Stimulated activated CD4-positive, alpha-beta T cell treated with anti-CD3 and anti-CD28 coated beads, Interleukin-15, amount 100 ng/mL, for 1 hour (primary cell): ENCODE results near the gene WIZ.

Experiments used
- DNase-seq, 2 donors: peaks; one replicate each; pipeline ENCODE4 v3.0.0-alpha.2; 2020; ENCODE audit warnings: low read depth in 1 of 2, low spot score in 1 of 2

The WIZ gene

DNA sequence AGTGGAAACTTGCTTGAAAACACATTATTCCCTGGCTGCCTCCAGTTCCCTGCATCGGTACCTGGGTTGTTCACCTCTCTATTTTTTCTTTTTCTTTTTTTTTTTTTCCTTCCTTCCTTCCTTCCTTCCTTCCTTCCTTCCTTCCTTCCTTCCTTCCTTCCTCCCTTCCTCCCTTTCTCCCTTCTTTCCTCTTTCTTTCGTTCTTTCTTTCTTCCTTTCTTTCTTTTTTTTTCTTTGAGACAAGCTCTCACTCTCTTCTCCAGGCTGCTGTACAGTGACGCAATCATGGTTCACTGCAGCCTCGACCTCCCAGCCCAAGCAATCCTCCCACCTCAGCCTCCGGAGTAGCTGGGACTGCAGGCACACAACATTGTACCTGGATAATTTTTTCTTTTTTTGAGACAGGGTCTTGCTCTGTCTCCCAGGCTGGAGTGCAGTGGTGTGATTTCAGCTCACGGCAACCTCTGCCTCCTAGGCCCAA, 18.0 kb upstream of the WIZ start:
- DNase-seq, result no peak

DNA sequence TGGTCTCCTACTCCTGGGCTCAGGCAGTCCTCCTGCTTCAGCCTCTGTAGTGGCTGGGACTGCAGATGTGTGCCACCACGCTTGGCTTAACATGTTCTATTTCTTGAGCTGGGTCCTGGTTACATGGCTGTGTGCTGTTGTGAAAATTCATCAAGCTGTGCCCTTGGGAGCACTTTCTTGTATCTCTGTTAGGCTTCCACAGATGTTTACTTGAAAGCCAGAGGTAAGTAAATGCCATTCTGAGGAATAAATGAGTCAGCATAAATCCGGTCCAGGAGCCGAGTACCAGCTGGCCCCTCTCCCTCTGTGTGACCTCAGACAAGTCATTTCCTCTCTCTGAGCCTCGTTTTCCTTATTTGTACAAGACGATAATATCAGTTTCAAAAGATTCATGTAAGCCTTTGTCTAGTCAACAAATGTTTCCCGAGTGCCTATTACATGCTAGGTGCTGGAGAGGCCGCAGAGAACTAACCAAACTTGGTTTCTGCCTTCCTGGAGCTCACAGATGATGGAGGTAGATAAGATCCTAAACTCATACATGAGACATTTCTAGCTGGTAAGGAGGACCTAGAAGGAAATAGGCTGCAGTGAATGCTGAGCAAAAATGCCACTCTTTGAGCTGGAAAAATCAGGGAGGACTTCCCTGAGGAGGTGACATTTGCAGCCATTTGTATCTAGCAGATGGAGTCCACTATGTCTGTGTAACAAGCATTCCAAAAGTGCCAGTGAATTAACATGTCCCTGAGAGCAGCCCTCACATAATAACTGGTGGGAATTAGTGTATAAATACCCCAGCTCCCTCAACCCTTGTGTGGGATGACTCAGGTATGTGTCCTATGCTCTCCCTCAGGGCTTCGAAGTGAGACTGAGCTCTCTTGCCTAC, 17.3 kb upstream of the WIZ start:
- DNase-seq, result peak; percentile 21 to 35

- peak; percentile 41 to 54 for DNase-seq
Observed at GRCh38 chr19:15464394-15465385, 14.9 kb upstream of the WIZ start, which contains the start of gene RASAL3. TSS of gene RASAL3 (minus strand) at chr19:15464544. CDS start at chr19:15464358, 186 bp downstream.

DNA sequence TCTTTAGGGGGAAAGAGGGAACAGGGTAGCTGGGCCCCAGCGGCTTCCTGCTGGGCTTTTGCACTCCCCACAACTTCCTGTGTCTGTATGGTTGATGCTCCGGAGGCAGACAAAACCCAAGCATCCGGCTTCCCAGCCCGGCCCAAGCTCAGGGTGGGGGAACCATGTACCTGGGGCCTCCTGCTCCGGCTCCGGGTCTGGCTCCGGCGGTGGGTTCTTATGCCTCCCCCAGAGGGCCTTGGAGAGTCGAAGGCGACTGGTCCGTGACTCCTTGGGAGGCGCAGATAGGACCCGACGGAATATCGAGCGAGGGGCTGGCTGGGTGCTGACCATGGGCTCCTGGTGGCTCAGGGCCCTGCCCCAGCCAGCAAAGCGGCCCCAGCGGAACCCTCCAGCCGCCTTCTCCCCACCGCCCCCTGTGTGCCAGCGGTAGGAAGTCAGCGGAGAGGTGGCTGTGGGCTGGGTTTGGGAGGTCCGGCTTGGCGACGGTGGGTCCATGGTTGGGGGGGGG, 14.2 kb upstream of the WIZ start:
- DNase-seq, result peak; percentile 52 to 65

DNA sequence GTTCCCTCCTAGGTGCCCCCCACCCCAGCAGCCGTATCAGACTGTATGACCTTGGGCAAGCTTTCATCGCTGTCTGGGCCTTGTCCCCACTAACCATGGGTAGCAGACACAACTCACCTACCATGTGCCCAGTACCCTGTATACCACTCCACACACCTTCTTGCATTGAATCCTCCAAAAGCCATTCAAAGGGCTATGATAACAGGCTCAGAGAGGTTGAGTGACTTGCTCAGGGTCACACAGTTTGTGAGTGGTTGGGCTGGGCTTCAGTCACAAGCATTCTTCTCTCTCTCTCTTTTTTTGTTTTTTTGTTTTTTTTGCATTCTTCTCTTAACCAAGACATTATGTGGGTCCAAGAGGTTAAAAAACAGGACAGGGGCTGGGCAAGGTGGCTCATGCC, 11.9 kb upstream of the WIZ start:
- no peak for DNase-seq

DNA sequence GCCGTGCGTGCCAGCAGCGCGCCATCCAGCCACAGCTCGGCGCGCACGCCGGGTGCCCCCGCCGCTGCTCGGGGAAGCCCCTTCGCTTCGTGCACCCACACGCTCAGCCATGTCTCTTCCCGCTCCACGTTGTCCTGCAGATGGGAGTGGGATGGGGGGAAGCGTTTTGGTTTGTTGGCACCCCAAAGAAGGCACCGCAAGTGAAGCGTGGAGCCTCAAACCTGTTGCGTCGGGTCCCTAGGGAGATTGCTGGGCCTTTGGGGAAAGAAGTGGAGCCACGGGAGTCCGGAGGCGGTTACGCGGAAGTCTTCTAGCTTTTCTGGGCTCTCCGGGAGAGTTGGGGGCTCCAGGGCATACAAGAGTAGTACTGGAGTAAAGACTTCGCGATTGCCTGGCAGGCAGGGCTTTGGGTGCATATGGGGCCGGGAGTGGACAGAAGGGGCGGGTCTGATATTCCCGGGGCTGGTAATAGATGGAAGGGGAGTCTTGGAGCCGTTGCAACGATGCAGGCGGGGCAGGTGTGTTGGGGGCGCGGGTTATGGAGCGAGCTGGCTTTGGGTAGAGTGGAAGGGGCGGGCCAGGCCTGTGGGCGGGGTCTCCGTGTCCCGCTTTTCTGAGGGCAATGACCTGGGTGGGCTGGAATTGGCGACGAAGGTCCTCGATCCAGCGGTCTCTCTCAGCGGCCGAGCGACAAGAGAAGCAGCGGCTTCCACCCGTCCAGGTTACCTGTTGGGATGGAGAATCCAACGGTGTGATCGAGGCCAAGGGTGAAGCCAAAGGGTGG, 8.1 kb upstream of the WIZ start:
- DNase-seq, result no peak

DNA sequence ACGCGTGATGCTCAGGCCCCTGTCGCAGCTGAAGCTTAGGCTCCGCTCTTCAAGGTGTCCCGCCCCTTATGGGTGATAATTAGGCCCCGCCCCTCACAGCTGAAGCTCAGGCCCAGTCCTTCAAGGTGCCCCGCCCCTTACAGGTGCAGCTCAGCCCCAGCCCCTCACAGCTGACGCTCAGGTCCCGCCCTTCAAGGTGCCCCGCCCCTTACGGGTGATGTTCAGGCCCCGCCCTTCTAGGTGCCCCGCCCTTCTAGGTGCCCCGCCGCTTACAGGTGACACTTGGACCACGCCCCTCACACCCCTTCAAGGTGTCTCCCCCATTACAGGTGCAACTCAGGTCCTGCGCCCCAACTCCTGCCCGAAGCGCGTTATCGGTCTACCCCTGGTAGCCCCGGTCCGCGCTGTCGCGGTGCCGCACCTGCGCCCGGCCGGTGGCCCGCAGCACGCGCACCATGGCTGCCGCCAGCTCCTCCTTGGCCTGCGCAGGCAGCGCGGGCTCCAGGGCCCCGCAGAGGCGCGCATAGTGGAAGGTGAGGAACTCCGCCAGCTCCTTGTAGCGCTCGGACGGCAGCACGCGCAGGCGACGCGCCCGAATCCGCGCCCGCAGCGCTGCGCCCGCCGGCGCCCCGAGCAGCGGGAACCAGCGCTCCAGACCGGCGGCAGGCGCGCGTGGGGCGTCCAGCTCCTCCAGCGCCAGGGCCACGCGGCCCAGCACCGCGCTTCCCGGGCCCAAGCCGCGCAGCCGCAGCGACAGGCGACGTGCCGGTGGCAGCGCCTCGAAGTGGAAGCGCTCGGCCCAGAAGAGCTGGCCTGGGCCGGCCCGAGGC, 7.3 kb upstream of the WIZ start:
- DNase-seq, result no peak

DNA sequence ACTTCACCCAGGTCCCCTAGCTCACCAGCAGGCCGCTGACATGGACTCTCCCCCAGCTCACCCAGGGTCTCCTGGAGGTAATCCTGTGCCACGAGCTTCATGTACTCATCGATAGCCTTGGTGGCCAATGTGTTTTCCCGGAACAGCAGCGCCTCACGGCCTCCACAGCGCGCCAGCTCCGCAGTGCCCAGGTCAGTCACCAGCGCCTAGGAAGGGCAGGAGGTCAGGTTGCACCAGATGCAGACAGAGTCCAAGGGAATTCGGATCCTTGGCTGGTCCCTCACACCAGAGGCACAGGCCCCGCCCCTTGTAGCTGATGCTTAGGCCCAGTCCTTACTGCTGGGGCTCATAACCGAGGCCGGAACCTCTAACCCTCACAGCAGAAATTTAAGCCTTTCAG, 6.7 kb upstream of the WIZ start:
- no peak for DNase-seq

- no peak for DNase-seq
Observed at GRCh38 chr19:15455996-15456395, 6.2 kb upstream of the WIZ start.

DNA sequence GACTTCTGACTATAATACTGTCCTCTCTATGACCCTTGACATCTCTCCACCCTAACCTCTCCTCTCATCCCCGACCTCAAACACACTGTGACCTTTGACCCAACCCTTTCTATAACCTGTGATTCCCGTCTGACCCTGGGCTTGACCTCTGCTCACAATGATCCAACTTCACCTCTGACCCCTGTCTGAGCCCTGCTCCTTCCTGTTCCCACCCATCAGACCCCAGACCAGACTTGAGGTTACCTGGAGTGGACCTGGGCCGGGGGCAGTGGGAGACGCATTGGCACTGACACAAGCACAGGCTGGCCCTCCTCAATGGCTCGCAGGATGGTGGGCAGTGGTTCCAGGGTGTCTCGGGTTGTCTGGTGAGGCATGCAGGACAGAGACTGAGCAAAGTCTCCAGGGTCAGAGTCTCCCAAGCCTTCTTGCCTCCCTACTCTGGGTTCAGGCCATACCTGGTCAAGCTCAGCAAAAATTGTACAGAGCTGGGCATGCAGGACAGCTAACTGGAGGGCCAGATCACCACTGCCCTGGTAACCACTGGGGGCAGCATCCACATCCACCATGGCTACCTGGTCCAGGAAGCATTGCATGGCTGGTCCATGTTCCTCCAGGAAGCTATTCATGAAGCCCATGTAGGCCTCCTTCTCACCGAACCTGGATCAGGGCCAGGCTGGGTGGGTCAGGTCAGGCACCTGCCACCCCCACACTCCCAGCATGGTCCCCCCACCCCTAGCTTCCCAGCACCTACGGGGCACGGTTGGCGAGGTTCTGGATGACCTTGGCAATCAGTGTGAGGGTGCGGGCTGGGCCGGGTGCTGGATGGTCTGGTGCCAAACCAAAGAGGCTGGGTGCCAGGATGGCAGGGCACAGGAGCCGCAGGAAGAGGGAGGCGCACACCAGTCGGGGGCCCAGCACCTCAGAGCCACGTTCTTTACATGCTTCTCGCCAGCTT, 4.4 kb upstream of the WIZ start:
- DNase-seq, result no peak

DNA sequence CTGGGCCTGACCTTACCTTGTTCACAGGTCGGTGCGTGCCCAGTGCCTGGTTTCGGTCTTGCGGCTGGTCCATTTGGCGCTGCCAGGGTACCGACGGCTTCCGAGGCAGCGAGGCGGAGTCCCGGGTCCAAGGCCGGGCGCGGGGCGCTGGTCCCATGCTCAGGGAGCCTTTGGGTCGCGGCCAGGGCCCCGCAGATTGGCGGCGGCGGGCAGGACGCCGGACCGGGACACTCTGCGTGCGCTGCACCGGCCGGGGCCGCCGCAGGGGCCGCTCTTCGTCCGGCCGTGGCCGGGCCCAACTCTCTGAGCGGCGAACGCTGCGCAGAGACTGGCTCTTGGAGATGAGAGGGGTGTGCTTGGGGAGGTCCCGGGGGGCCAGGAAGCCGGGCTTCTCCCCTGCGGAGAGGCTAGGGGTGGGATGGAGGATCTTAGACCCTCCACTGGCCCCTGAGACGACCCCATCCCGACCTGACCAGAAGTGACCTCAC, 3.4 kb upstream of the WIZ start:
- DNase-seq, result no peak

DNA sequence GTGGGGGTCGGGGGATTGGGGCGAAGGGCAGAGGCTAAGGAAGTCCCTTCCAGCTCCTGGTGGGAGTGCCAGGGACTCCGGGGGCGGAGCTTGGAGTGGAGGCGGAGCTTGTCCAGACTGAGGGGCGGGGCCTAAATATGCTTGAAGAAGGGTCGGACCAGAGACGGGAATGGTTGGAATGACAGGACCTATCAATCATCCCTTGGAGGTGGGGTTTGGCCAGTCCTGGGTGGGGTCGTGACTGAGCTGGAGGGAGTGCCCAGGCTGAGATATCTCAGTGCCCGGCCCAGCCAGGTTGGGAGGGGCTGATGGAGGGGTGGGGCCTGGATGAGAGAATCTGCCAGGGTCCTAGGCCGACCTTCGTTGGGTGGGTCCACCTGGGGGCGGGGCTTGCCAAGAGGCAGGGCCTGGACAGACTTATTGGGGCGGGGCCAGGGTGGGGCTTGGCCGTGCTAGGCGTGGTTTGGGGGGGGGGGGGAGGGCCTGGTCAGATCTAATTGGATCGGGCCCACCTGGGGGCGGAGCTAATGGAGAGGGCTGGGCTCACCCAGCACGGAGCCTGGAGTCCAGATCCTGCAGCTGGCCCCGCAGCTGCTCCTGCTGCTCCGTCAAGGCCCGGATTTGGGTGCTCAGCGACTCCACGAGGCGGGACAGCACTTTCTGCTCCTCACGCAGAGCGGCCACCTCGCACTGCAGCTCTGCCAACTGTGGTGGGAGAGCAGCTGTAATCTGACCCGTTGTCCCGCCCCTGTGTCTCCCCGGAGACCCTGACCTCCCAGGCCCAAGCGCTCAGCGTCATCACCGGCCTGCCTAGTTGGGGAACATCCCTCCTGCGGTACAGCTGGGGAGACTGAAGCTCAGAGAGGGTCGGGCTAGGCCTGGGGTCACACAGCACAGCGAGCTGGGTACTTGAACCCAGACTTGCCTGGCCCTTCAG, 2.6 kb upstream of the WIZ start:
- DNase-seq, result no peak

DNA sequence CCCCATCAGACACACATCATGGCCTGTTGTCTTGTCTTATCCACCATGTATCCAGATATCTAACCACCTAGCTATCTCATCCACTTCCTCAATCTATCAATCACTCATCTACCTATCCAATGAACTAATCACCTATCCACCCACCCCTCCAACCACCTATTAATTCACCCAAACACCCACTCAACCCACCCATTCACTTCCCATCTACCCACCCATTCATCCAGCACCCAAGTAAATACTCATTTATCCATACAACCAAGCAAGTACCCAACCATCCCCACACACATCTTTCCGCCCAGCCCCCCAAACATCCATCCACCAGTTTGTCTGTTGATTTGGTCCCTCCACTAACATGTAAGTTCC, 753 bp upstream of the WIZ start:
- DNase-seq, result no peak

DNA sequence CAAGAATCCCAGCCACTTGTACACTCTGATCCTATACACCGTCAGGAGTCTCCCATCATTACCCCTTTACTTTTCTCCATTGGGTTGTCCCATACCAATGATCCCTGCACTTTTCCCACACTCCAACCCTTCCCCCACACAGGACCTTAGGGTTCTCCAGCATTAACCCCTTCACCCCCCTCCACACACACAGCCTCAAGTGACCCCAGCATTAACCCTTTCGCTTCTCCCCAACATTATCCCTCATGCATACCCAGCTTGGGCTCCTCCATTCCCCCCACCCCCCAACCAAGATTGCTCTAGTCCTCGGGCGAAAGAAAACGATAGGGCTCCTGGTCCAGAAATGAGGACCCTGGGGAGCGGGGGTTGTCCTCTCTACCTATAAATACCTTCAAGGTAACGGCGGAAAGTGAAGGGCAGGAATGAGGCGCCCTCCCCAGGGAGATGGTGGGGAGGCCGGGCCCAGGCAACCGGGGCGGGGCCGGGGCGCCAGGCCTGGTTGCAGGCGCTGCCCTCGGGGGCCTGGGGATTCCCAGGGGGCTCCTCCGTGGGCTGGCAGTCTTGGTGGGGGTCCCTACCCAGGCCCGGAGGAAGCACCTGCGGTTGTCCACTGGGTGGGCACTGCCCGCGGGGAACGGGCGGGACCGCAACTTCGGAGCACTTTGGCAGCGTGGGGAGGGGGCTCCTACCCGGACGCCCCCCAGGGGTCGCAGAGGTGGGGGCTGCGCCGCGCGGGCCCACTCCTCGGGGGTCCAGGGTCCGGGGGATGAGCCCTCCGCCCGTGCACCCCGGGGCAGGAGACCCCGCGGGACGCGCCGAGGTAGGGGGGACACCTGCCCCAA, 757 bp downstream of the WIZ start:
- DNase-seq, result no peak

DNA sequence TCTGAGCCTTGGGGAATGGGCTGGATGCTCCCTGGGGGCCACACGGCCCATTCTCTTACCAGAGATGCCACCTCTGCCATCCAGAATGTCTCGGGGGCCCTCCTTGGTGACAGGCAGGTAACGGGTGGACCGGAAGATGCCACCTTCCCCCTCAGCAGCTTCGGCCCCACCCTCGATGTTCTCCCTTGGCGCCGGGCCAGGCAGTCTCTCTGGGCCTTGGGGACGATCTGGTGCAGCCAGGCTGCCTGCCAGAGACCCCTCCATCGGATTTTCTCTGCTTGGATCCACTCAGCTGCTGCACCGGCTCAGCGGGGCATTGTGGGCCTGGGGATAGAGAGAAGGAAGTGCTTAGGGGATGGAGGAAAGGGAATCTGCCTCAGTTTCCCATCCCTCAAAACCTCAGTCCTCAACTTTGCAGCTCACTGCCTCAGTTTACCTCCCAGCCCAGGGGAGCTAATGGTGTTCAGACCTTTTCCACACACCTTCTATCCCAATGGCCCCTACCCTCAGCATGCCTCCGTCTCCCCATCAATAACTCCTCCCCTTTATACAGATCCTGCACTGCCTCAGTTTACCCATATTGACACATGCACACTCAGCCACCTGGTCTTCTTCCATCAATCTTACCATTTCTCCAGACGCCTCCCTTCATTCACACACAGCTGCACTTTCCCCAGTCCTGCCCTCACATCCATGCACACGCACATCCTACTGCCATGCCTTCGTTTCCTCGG, 1.5 kb downstream of the WIZ start:
- DNase-seq, result no peak

DNA sequence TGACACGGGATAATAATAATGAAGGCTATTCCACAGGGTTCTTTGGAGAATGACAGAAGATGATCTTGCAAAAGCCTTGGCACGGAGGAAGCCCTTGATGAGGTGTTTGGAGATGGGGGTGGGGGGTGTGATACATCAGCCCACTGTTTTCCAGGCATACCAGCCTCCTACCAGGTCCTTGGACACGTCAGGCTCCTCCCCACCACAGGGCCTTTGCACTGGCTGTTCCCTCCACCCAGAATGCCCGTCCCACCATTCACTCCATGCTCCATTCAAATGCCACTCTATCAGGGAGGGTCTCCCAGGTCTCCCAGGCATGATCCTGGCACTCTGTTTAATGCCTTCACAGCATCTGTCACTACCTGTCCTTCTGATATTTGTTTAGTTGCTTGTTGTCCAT, 2.7 kb downstream of the WIZ start:
- no peak for DNase-seq
